ENCODE results near the gene EGFL7.
"Not testable (repeated sequence)": the region's sequence is repeated elsewhere in the genome, so short reads cannot be mapped to it uniquely, and the experiment has no call there.

DNA sequence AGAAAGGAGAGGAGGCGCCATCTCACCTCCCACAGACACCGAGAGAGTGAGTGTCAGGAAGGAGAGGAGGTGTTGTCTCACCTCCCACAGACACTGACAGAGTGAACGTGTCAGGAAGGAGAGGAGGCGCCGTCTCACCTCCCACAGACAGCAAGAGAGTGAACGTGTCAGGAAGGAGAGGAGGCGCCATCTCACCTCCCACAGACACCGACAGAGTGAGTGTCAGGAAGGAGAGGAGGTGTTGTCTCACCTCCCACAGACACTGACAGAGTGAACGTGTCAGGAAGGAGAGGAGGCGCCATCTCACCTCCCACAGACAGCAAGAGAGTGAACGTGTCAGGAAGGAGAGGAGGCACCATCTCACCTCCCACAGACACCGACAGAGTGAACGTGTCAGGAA, 30.6 kb upstream of the EGFL7 start:
- not testable (repeated sequence) for TF ChIP-seq YY1 (IDR thresholded peaks at IDR 0.05); CTCF (IDR thresholded peaks at IDR 0.05; ENCODE audit: low read depth, low read length, missing input control); ATF3 (IDR thresholded peaks at IDR 0.05); RAD21 (IDR thresholded peaks at IDR 0.05); JUND (IDR thresholded peaks at IDR 0.05); TAF1 (conservative IDR thresholded peaks at IDR 0.05)
- TF ChIP-seq, protein P1, sequence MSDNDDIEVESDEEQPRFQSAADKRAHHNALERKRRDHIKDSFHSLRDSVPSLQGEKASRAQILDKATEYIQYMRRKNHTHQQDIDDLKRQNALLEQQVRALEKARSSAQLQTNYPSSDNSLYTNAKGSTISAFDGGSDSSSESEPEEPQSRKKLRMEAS (IDR thresholded peaks at IDR 0.05), result not testable (repeated sequence)
